GM19372 (cell line): Measurements from ENCODE around the gene ZNFX1.

Source experiments
- ATAC-seq: cut with Tn5 transposase; IDR thresholded peaks from one replicate; pipeline ENCODE4 v1.9.1; 2021; ENCODE audit warnings: mild to moderate bottlenecking, low read depth, moderate library complexity; ENCODE audit not compliant: unreplicated experiment

The ZNFX1 gene

GRCh38 chr20:49293122-49293521 is 15.3 kb upstream of the ZNFX1 start:
- no peak for ATAC-seq

- ATAC-seq: no peak
These were observed 14.2 kb upstream of the ZNFX1 start for GRCh38 chr20:49292010-49292409.

GRCh38 chr20:49291200-49291599 is 13.3 kb upstream of the ZNFX1 start:
- no peak for ATAC-seq

GRCh38 chr20:49290608-49291191 is 12.8 kb upstream of the ZNFX1 start:
- no peak for ATAC-seq

GRCh38 chr20:49288784-49289696 is 11.2 kb upstream of the ZNFX1 start:
- no peak for ATAC-seq

GRCh38 chr20:49288250-49288751 is 10.4 kb upstream of the ZNFX1 start:
- ATAC-seq: no peak

- ATAC-seq: no peak
These were observed 9.8 kb upstream of the ZNFX1 start for GRCh38 chr20:49287555-49288249.

- ATAC-seq: no peak
These were observed 9.1 kb upstream of the ZNFX1 start for GRCh38 chr20:49286689-49287551.

GRCh38 chr20:49285813-49286494 is 8.1 kb upstream of the ZNFX1 start:
- ATAC-seq: no peak

- ATAC-seq: no peak
These were observed 7.4 kb upstream of the ZNFX1 start for GRCh38 chr20:49285233-49285668.

- ATAC-seq: no peak
These were observed 7.0 kb upstream of the ZNFX1 start for GRCh38 chr20:49284818-49285217.

- no peak for ATAC-seq
These were observed 6.1 kb upstream of the ZNFX1 start for GRCh38 chr20:49283703-49284625.

- no peak for ATAC-seq
These were observed 5.4 kb upstream of the ZNFX1 start for GRCh38 chr20:49283176-49283702.

- no peak for ATAC-seq
These were observed 4.8 kb upstream of the ZNFX1 start for GRCh38 chr20:49282584-49283171.

- ATAC-seq: no peak
These were observed 4.1 kb upstream of the ZNFX1 start for GRCh38 chr20:49281913-49282467.

GRCh38 chr20:49281059-49281912 is 3.4 kb upstream of the ZNFX1 start:
- ATAC-seq: no peak
